Measurements from ENCODE around the gene RFPL4A. TPM values are rescaled to one million over a fixed set of nuclear protein-coding genes. Genes with fewer than 3 reads are reported as not detected.

Gene RFPL4A
- total RNA-seq, 2 experiments from 2014 or later, result not detected

GRCh38 chr19:55778331-55778730 lies 19.4 kb downstream of the RFPL4A start:
- DNase-seq, result no peak
- H3K27me3 Mint-ChIP-seq, result peaks cover 22% of the 10 kb centered on the region
- POLR2A ChIA-PET, result no interaction called here

DNA sequence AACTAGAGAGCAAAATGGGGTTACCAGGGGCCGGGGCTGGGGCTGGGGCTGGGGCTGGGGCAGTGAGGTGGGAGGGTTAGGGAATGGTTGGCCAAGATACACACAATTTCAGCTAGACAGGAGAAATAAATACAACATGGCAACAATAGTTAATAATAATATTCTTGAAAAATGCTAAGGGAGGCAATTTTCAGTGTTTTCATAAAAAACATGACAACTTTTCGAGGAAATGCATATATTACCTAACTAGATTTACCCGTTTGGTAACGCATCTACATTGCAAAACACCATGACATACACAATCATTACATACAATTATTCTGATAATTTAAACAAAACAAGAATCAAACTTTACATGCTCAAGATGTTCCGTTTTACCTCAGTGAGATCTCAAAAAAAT lies 22.2 kb downstream of the RFPL4A start:
- ChIA-PET CTCF (no interaction called here), POLR2A (no interaction called here)
- no peaks in the 10 kb centered on the region for H3K36me3 Mint-ChIP-seq (ENCODE audit: low read depth)
- no peak for ATAC-seq
- H3K27ac Mint-ChIP-seq, result no peak overlapping the region
- intact Hi-C loops (cut with micrococcal nuclease), result no loop called here
- H3K27me3 Mint-ChIP-seq, result peaks cover 22% of the 10 kb centered on the region
- H3K9me3 Mint-ChIP-seq, result no peaks in the 10 kb centered on the region
- DNase-seq, result no peak
- TF ChIP-seq, protein P1, sequence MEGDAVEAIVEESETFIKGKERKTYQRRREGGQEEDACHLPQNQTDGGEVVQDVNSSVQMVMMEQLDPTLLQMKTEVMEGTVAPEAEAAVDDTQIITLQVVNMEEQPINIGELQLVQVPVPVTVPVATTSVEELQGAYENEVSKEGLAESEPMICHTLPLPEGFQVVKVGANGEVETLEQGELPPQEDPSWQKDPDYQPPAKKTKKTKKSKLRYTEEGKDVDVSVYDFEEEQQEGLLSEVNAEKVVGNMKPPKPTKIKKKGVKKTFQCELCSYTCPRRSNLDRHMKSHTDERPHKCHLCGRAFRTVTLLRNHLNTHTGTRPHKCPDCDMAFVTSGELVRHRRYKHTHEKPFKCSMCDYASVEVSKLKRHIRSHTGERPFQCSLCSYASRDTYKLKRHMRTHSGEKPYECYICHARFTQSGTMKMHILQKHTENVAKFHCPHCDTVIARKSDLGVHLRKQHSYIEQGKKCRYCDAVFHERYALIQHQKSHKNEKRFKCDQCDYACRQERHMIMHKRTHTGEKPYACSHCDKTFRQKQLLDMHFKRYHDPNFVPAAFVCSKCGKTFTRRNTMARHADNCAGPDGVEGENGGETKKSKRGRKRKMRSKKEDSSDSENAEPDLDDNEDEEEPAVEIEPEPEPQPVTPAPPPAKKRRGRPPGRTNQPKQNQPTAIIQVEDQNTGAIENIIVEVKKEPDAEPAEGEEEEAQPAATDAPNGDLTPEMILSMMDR (IDR thresholded peaks at IDR 0.05), result no peak
- H3K4me1 Mint-ChIP-seq (ENCODE audit: low read depth), result no peaks in the 10 kb centered on the region
- H3K4me3 Mint-ChIP-seq, result no peak overlapping the region

More at GRCh38 chr19:55778331-55778730, 19.4 kb downstream of the RFPL4A start:
- Mint-ChIP-seq H3K4me1 (ENCODE audit: low read depth) (no peaks in the 10 kb centered on the region), H3K36me3 (ENCODE audit: low read depth) (no peaks in the 10 kb centered on the region), H3K9me3 (no peaks in the 10 kb centered on the region), H3K27ac (no peak overlapping the region), H3K4me3 (no peak overlapping the region)
- CTCF ChIA-PET, result no interaction called here
- intact Hi-C loops (cut with micrococcal nuclease), result no loop called here
- TF ChIP-seq, protein P1 (IDR thresholded peaks at IDR 0.05), result no peak
- no peak for ATAC-seq

DNA sequence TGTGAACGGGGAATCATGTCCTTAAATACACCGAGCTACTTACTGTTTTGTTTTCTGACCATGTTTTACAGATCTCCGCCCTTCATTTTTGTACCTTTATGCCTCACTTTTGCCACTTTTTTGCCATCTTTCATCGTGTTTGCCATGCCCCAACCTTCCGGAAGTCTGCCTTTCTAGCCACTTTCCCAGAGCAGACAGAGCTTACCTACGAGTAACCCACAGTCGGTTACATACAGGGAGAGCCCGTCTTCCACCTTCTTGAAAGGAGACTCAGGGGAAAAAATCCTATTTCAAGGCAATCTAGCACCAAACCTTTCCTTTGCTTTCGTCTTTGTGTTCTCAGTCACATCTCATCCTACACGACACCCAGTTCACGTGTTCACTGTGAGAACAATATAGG lies 36.1 kb downstream of the RFPL4A start:
- no peak overlapping the region for H3K27ac Mint-ChIP-seq
- DNase-seq (no peak), ATAC-seq (no peak)
- H3K27me3 Mint-ChIP-seq, result no peaks in the 10 kb centered on the region
- TF ChIP-seq, protein P1 (IDR thresholded peaks at IDR 0.05), result no peak
- ChIA-PET POLR2A (interaction anchor here (0.6 kb wide), 1 partner anchor 91 kb away, joined by 3 read pairs; no protein-coding TSS in a partner anchor), CTCF (no interaction called here)
- intact Hi-C loops (cut with micrococcal nuclease), result no loop called here
- no peaks in the 10 kb centered on the region for H3K4me1 Mint-ChIP-seq (ENCODE audit: low read depth)
- no peaks in the 10 kb centered on the region for H3K9me3 Mint-ChIP-seq
- no peak overlapping the region for H3K4me3 Mint-ChIP-seq
- no peaks in the 10 kb centered on the region for H3K36me3 Mint-ChIP-seq (ENCODE audit: low read depth)

GRCh38 chr19:55801416-55801815 lies 42.5 kb downstream of the RFPL4A start:
- ChIA-PET CTCF (no interaction called here), POLR2A (no interaction called here)
- Mint-ChIP-seq H3K27me3 (no peaks in the 10 kb centered on the region), H3K4me1 (ENCODE audit: low read depth) (no peaks in the 10 kb centered on the region), H3K27ac (no peak overlapping the region), H3K36me3 (ENCODE audit: low read depth) (no peaks in the 10 kb centered on the region), H3K4me3 (no peak overlapping the region), H3K9me3 (peaks cover 4% of the 10 kb centered on the region)
- DNase-seq, result no peak
- no peak for ATAC-seq
- intact Hi-C loops (cut with micrococcal nuclease), result no loop called here
- TF ChIP-seq, protein P1 (IDR thresholded peaks at IDR 0.05), result no peak

- Mint-ChIP-seq H3K4me3 (no peak overlapping the region), H3K27me3 (no peaks in the 10 kb centered on the region), H3K27ac (no peak overlapping the region), H3K9me3 (peaks cover 4% of the 10 kb centered on the region), H3K4me1 (ENCODE audit: low read depth) (no peaks in the 10 kb centered on the region), H3K36me3 (ENCODE audit: low read depth) (no peaks in the 10 kb centered on the region)
- ChIA-PET POLR2A (no interaction called here), CTCF (interaction anchor here (0.6 kb wide), 1 partner anchor 1192 kb away, joined by 3 read pairs; no protein-coding TSS in a partner anchor)
- intact Hi-C loops (cut with micrococcal nuclease), result no loop called here
- TF ChIP-seq, protein P1 (IDR thresholded peaks at IDR 0.05), result no peak
- ATAC-seq, result no peak
- DNase-seq, result no peak
These were observed 43.4 kb downstream of the RFPL4A start for GRCh38 chr19:55802281-55802680.

All from activated CD8-positive, alpha-beta T cell treated with anti-CD3 and anti-CD28 coated beads for 36 hours (primary cell).